ENCODE data around the gene GPR34.

Gene GPR34

DNA sequence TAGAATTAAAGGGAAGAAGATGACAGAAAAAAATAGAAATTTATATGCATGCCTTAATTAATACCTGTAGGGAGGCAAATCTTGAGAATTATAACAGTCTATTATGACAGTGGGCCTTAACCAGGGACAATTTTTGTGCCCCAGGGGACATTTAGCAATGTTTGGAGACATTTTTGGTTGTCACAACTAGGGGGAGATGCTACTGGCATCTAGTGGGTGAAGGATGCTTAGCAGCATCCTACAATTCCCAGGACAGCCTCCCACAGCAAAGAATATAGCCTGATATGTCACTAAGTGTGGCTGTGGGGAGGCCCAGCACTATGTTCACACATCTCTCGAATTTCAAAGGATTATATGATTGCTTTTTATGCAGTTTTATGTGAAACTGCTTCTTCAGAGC is 45.8 kb downstream of the GPR34 start:
- DNase-seq (ENCODE audit: low read depth in 2 of 2), result no peak

- no peak for DNase-seq (ENCODE audit: low read depth in 2 of 2)
These were observed 48.3 kb downstream of the GPR34 start for GRCh38 chrX:41737065-41737464.

- DNase-seq (ENCODE audit: low read depth in 2 of 2), result no peak
These were observed 51.1 kb downstream of the GPR34 start for GRCh38 chrX:41739871-41740270.
